NCI-H524 (cell line): ENCODE results near the gene MYORG.
A peak's percentile ranks its signal among the peaks of the same experiment; 100 is the strongest.

Experiments
- DNase-seq, 2 experiments: peaks; one replicate each; lab custom pipeline; 2025; lab: John Stamatoyannopoulos, UW

MYORG gene

GRCh38 chr9:34376596-34377403, at the start of gene MYORG:
Gene MYORG, minus strand, starts transcription at chr9:34376898. Its CDS starts 3,955 bp downstream, at chr9:34372943.
- DNase-seq: peak; percentile 95

GRCh38 chr9:34419716-34420504, 43.2 kb upstream of the MYORG start:
- no peak for DNase-seq

GRCh38 chr9:34417734-34418133, 41.0 kb upstream of the MYORG start:
- no peak for DNase-seq

- no peak for DNase-seq
Observed at GRCh38 chr9:34413231-34413852, 36.6 kb upstream of the MYORG start.

- DNase-seq: no peak
Observed at GRCh38 chr9:34412336-34412735, 35.6 kb upstream of the MYORG start.

- peak in 1 of 2 experiments; percentile 61 for DNase-seq
Observed at GRCh38 chr9:34409154-34409553, 32.5 kb upstream of the MYORG start.

GRCh38 chr9:34408173-34408572, 31.5 kb upstream of the MYORG start:
- peak; percentile 66 to 89 for DNase-seq

- no peak for DNase-seq
Observed at GRCh38 chr9:34406219-34406618, 29.5 kb upstream of the MYORG start.

- no peak for DNase-seq
Observed at GRCh38 chr9:34405719-34406118, 29.0 kb upstream of the MYORG start.

- DNase-seq: peak; percentile 2 to 72
Observed at GRCh38 chr9:34403554-34404380, 27.1 kb upstream of the MYORG start.

GRCh38 chr9:34400686-34401602, 24.2 kb upstream of the MYORG start:
- DNase-seq: no peak

- no peak for DNase-seq
Observed at GRCh38 chr9:34400275-34400674, 23.6 kb upstream of the MYORG start.

GRCh38 chr9:34399729-34400128, 23.0 kb upstream of the MYORG start:
- no peak for DNase-seq

GRCh38 chr9:34398875-34399274, 22.2 kb upstream of the MYORG start:
- DNase-seq: no peak

- DNase-seq: peak in 1 of 2 experiments; percentile 6
Observed at GRCh38 chr9:34396276-34397214, 19.8 kb upstream of the MYORG start.

- DNase-seq: no peak
Observed at GRCh38 chr9:34392511-34392910, 15.8 kb upstream of the MYORG start.

- DNase-seq: no peak
Observed at GRCh38 chr9:34387239-34387638, 10.5 kb upstream of the MYORG start.

GRCh38 chr9:34386656-34387055, 10.0 kb upstream of the MYORG start:
- no peak for DNase-seq

GRCh38 chr9:34385561-34386230, 9.0 kb upstream of the MYORG start:
- DNase-seq: no peak
